Keratinocyte (primary cell): ENCODE data around the gene DES.

Experiments used
- CTCF ChIP-seq, 3 experiments: IDR thresholded peaks in 1 of 3; conservative IDR thresholded peaks in 1 of 3; optimal IDR thresholded peaks in 1 of 3; 2 replicates in 2 of 3; 3 replicates in 1 of 3; pipeline versions ENCODE3 to v1.5.1; 2011; ENCODE audit warnings: low read length in 3 of 3, mild to moderate bottlenecking in 3 of 3, moderate library complexity in 2 of 3, control low read depth in 1 of 3, inconsistent platforms in 1 of 3; ENCODE audit not compliant: insufficient read depth in 2 of 3; ENCODE audit errors: extremely low read depth in 1 of 3
- EZH2 ChIP-seq: IDR thresholded peaks from one replicate; pipeline ENCODE4 v1.6.1; 2012; ENCODE audit warnings: inconsistent platforms, mild to moderate bottlenecking, low read length, moderate library complexity

GRCh38 chr2:219434468-219434717, 16.2 kb downstream of the DES start:
- TF ChIP-seq CTCF (optimal IDR thresholded peaks at IDR 0.05 in 1 of 3, IDR thresholded peaks at IDR 0.05 in 1 of 3, conservative IDR thresholded peaks at IDR 0.05 in 1 of 3; ENCODE audit: extremely low read depth in 1 of 3, insufficient read depth in 2 of 3, low read length in 3 of 3) (no peak), EZH2 (no peak)
